Globus pallidus (tissue), 1 donor: ENCODE results near the gene RNF10.
"Not testable (repeated sequence)": the region's sequence is repeated elsewhere in the genome, so short reads cannot be mapped to it uniquely, and the experiment has no call there.

Experiments used
- DNase-seq: peaks from one replicate; pipeline ENCODE4 v3.0.0-alpha.2; 2015; ENCODE audit warnings: low spot score

The RNF10 gene

GRCh38 chr12:120617193-120617592, 83.0 kb downstream of the RNF10 start:
- DNase-seq = not testable (repeated sequence)

- DNase-seq = not testable (repeated sequence)
Observed at GRCh38 chr12:120617767-120618166, 83.6 kb downstream of the RNF10 start.

GRCh38 chr12:120618954-120619615, 84.9 kb downstream of the RNF10 start:
- no peak for DNase-seq

GRCh38 chr12:120620624-120621023, 86.5 kb downstream of the RNF10 start:
- DNase-seq = no peak

- no peak for DNase-seq
Observed at GRCh38 chr12:120625557-120626419, 91.6 kb downstream of the RNF10 start.
